PC-3 (cell line): ENCODE measurements around the gene OR4M1.
"Not testable (repeated sequence)": the region's sequence is repeated elsewhere in the genome, so short reads cannot be mapped to it uniquely, and the experiment has no call there.

Source experiments
- EZH2 ChIP-seq: fragments of 300-600 bp; sonication (generic); IDR thresholded peaks from one replicate; pipeline ENCODE4 v1.6.1; 2017; ENCODE audit warnings: antibody characterized with exemption, mild to moderate bottlenecking, low read length; ENCODE audit not compliant: unreplicated experiment
- EZH2phosphoT487 ChIP-seq: fragments of 300-600 bp; sonication (generic); IDR thresholded peaks from 2 replicates; pipeline ENCODE4 v1.6.1; 2018; ENCODE audit warnings: mild to moderate bottlenecking, antibody characterized with exemption, low read length, borderline replicate concordance
- TF ChIP-seq, protein P1 (sequence below): fragments of 300-600 bp; sonication (generic); conservative IDR thresholded peaks from 2 replicates; pipeline ENCODE4 v1.5.1; 2017; ENCODE audit warnings: antibody characterized with exemption, low read depth, mild to moderate bottlenecking, low read length

DNA sequence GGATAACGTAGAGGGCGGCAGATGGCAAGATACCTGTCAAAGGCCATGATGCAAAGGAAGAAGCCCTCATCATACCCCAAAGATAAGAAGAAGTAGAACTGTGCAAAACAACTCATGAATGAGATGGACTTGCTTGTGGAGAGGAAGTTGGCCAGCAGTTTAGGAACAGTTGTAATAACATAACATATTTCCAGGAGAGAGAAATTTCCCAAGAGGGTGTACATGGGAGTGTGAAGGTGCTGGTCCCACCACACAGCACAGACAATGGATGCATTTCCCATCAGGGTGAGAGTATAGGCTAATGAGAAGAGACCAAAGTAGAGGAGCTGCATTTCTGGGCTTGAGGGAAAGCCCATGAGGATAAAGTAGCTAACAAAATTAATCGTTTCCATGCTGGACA, 39.4 kb upstream of the OR4M1 start:
- TF ChIP-seq, protein P1, sequence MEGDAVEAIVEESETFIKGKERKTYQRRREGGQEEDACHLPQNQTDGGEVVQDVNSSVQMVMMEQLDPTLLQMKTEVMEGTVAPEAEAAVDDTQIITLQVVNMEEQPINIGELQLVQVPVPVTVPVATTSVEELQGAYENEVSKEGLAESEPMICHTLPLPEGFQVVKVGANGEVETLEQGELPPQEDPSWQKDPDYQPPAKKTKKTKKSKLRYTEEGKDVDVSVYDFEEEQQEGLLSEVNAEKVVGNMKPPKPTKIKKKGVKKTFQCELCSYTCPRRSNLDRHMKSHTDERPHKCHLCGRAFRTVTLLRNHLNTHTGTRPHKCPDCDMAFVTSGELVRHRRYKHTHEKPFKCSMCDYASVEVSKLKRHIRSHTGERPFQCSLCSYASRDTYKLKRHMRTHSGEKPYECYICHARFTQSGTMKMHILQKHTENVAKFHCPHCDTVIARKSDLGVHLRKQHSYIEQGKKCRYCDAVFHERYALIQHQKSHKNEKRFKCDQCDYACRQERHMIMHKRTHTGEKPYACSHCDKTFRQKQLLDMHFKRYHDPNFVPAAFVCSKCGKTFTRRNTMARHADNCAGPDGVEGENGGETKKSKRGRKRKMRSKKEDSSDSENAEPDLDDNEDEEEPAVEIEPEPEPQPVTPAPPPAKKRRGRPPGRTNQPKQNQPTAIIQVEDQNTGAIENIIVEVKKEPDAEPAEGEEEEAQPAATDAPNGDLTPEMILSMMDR: not testable (repeated sequence)
- TF ChIP-seq EZH2, EZH2phosphoT487: not testable (repeated sequence)
